ENCODE measurements around the gene CERK.

CERK gene

GRCh38 chr22:46651316-46651715, 86.7 kb downstream of the CERK start:
- TF ChIP-seq REST (IDR thresholded peaks at IDR 0.05; ENCODE audit: insufficient read depth in 1 of 2, low read depth in 2 of 2, low read length in 2 of 2) (no peak), POLR2AphosphoS5 (IDR thresholded peaks at IDR 0.05; ENCODE audit: low read depth, low read length) (no peak), SIN3A (IDR thresholded peaks at IDR 0.05; ENCODE audit: borderline replicate concordance, insufficient read depth, low read length) (no peak), TAF1 (IDR thresholded peaks at IDR 0.05; ENCODE audit: borderline replicate concordance, insufficient read depth, low read length) (no peak), FOXP2 (optimal IDR thresholded peaks at IDR 0.05; ENCODE audit: borderline replicate concordance, extremely low read depth, extremely low read length, insufficient read depth) (no peak)

- TF ChIP-seq REST (IDR thresholded peaks at IDR 0.05; ENCODE audit: insufficient read depth in 1 of 2, low read depth in 2 of 2, low read length in 2 of 2) (no peak), TAF1 (IDR thresholded peaks at IDR 0.05; ENCODE audit: borderline replicate concordance, insufficient read depth, low read length) (no peak)
Observed at GRCh38 chr22:46650078-46650810, 87.8 kb downstream of the CERK start.

GRCh38 chr22:46649141-46650077, 88.6 kb downstream of the CERK start:
- TF ChIP-seq FOXP2 (optimal IDR thresholded peaks at IDR 0.05; ENCODE audit: borderline replicate concordance, extremely low read depth, extremely low read length, insufficient read depth) (peak; percentile 51), TAF1 (IDR thresholded peaks at IDR 0.05; ENCODE audit: borderline replicate concordance, insufficient read depth, low read length) (no peak), REST (IDR thresholded peaks at IDR 0.05; ENCODE audit: insufficient read depth in 1 of 2, low read depth in 2 of 2, low read length in 2 of 2) (no peak), POLR2AphosphoS5 (IDR thresholded peaks at IDR 0.05; ENCODE audit: low read depth, low read length) (no peak)

- TF ChIP-seq POLR2AphosphoS5 (IDR thresholded peaks at IDR 0.05; ENCODE audit: low read depth, low read length), result no peak
- TF ChIP-seq REST (IDR thresholded peaks at IDR 0.05; ENCODE audit: insufficient read depth in 1 of 2, low read depth in 2 of 2, low read length in 2 of 2), result no peak
Observed at GRCh38 chr22:46646531-46647215, 91.4 kb downstream of the CERK start.

Measured in PFSK-1 (cell line).